OCI-LY7 (cell line): ENCODE results near the gene SLC25A13. TPM values are rescaled to one million over a fixed set of nuclear protein-coding genes. Genes with fewer than 3 reads are reported as not detected.

ENCODE experiments used
- BruUV-seq: library from RNA; stranded (reverse); fragments of 400-500 nt; replicated peaks from 2 replicates; lab custom pipeline; 2021; lab: Mats Ljungman, UMichigan
- CTCF ChIA-PET: fragments of 300-600 bp; sonication (Branson Sonifier 250); formaldehyde crosslinking; loops from one replicate; lab custom pipeline; 2022; ENCODE audit warnings: antibody characterized with exemption; ENCODE audit not compliant: unreplicated experiment; lab: Charles Lee
- POLR2A ChIA-PET: fragments of 300-600 bp; sonication (Branson Sonifier 250); formaldehyde crosslinking; loops from one replicate; lab custom pipeline; 2022; ENCODE audit warnings: antibody characterized with exemption; lab: Charles Lee
- DNase-seq: peaks from one replicate; pipeline ENCODE4 v3.0.0-alpha.2; 2015; ENCODE audit warnings: low spot score
- H2AFZ ChIP-seq: fragments of 200-600 bp; sonication (generic), shearing (Covaris generic); 2 replicates; pipeline ENCODE4 v1.6.1; 2014; ENCODE audit warnings: mild to moderate bottlenecking, antibody characterized with exemption, low read length, moderate library complexity
- H3K27ac ChIP-seq: fragments of 200-600 bp; sonication (generic); 2 replicates; pipeline ENCODE4 v1.5.1; 2014; ENCODE audit warnings: mixed run types, low read depth, mild to moderate bottlenecking, moderate library complexity, low read length, inconsistent platforms; ENCODE audit not compliant: poor library complexity, severe bottlenecking
- H3K36me3 ChIP-seq: fragments of 200-600 bp; sonication (generic); 2 replicates; pipeline ENCODE4 v1.6.1; 2014; ENCODE audit warnings: mild to moderate bottlenecking, antibody characterized with exemption, low read length, moderate library complexity, mixed read lengths; ENCODE audit not compliant: insufficient read depth
- H3K4me1 ChIP-seq: fragments of 200-600 bp; sonication (generic); 2 replicates; pipeline ENCODE4 v1.5.1; 2014; ENCODE audit warnings: mild to moderate bottlenecking, low read length; ENCODE audit not compliant: insufficient read depth, poor library complexity, severe bottlenecking
- H3K4me2 ChIP-seq: fragments of 200-600 bp; sonication (generic); 2 replicates; pipeline ENCODE4 v1.6.1; 2014; ENCODE audit warnings: mild to moderate bottlenecking, low read length
- H3K4me3 ChIP-seq: fragments of 200-600 bp; sonication (generic); 2 replicates; pipeline ENCODE4 v1.5.1; 2014; ENCODE audit warnings: mild to moderate bottlenecking, low read depth, low read length; ENCODE audit not compliant: poor library complexity, severe bottlenecking
- H3K79me2 ChIP-seq: fragments of 200-600 bp; sonication (generic); 2 replicates; pipeline ENCODE4 v1.6.1; 2016; ENCODE audit warnings: low read depth, mild to moderate bottlenecking, low read length, moderate library complexity, mixed read lengths; ENCODE audit not compliant: insufficient read depth
- H3K9me2 ChIP-seq: fragments of 200-600 bp; sonication (generic); 2 replicates; pipeline ENCODE4 v1.6.1; 2016; ENCODE audit warnings: mild to moderate bottlenecking, low read length, mixed read lengths; ENCODE audit not compliant: insufficient read depth
- H3K9me3 ChIP-seq: fragments of 200-600 bp; sonication (generic); 2 replicates; pipeline ENCODE4 v1.6.1; 2014; ENCODE audit warnings: mild to moderate bottlenecking, mixed run types, low read length, mixed read lengths
- H4K20me1 ChIP-seq: fragments of 200-600 bp; sonication (generic); 2 replicates; pipeline ENCODE4 v1.6.1; 2014; ENCODE audit warnings: mild to moderate bottlenecking, antibody characterized with exemption, low read length, moderate library complexity, mixed read lengths; ENCODE audit not compliant: insufficient read depth
- CTCF ChIP-seq: fragments of 200-600 bp; sonication (generic); conservative IDR thresholded peaks from 2 replicates; pipeline ENCODE4 v1.5.1; 2014; ENCODE audit warnings: mild to moderate bottlenecking, antibody characterized with exemption, low read length, moderate library complexity, mixed read lengths
- EZH2phosphoT487 ChIP-seq: fragments of 200-600 bp; sonication (generic); IDR thresholded peaks from 2 replicates; pipeline ENCODE4 v1.6.1; 2018; ENCODE audit warnings: low read depth, borderline replicate concordance, mild to moderate bottlenecking, mixed run types, antibody characterized with exemption, low read length, moderate library complexity, mixed read lengths
- intact Hi-C: fragments of 100-400 bp; cut with micrococcal nuclease; formaldehyde crosslinking; loops from one replicate; pipeline ENCODE4 v1.10.0; 2022; ENCODE audit not compliant: unreplicated experiment
- total RNA-seq, 2 experiments: library from RNA; depleted of rRNA in 1 of 2; stranded (reverse); fragments of >200 nt in 1 of 2; shearing (Covaris generic) in 1 of 2; gene quantifications; 2 replicates each; pipeline ENCODE4 v1.2.3, GENCODE V29; 2014 to 2022

SLC25A13 gene
- total RNA-seq, 2 experiments from 2014 or later = 0.63 TPM; not detected in 1

GRCh38 chr7:96253964-96254363 is 67.9 kb downstream of the SLC25A13 start:
- Histone ChIP-seq H3K4me3 (no peak overlapping the region), H3K4me1 (no peaks in the 10 kb centered on the region), H4K20me1 (no peaks in the 10 kb centered on the region), H3K79me2 (no peaks in the 10 kb centered on the region), H3K36me3 (no peaks in the 10 kb centered on the region), H3K9me2 (no peaks in the 10 kb centered on the region), H2AFZ (no peak overlapping the region), H3K4me2 (no peak overlapping the region), H3K27ac (no peak overlapping the region), H3K9me3 (no peaks in the 10 kb centered on the region)
- BruUV-seq = no TSS peak
- ChIA-PET POLR2A (no interaction called here), CTCF (no interaction called here)
- intact Hi-C loops = no loop called here
- TF ChIP-seq EZH2phosphoT487 = no peak
- no peak for TF ChIP-seq CTCF
- DNase-seq = no peak

- Histone ChIP-seq H3K9me3 (no peaks in the 10 kb centered on the region), H3K9me2 (no peaks in the 10 kb centered on the region), H3K4me2 (no peak overlapping the region), H4K20me1 (no peaks in the 10 kb centered on the region), H3K79me2 (no peaks in the 10 kb centered on the region), H2AFZ (no peak overlapping the region), H3K27ac (no peak overlapping the region), H3K4me3 (no peak overlapping the region), H3K4me1 (no peaks in the 10 kb centered on the region), H3K36me3 (no peaks in the 10 kb centered on the region)
- POLR2A ChIA-PET = no interaction called here
- CTCF ChIA-PET = no interaction called here
- intact Hi-C loops = no loop called here
- no TSS peak for BruUV-seq
- TF ChIP-seq EZH2phosphoT487 = no peak
- TF ChIP-seq CTCF = no peak
- no peak for DNase-seq
Observed at GRCh38 chr7:96253441-96253840, 68.5 kb downstream of the SLC25A13 start.

- intact Hi-C loops = no loop called here
- no peaks in the 10 kb centered on the region for H3K4me1 ChIP-seq
- ChIA-PET CTCF (no interaction called here), POLR2A (interaction anchor here (0.7 kb wide), 1 partner anchor 494 kb away, joined by 3 read pairs; no protein-coding TSS in a partner anchor)
- no peaks in the 10 kb centered on the region for H4K20me1 ChIP-seq
- H3K9me2 ChIP-seq = no peaks in the 10 kb centered on the region
- BruUV-seq = no TSS peak
- no peak overlapping the region for H3K27ac ChIP-seq
- TF ChIP-seq EZH2phosphoT487 (no peak), CTCF (no peak)
- no peaks in the 10 kb centered on the region for H3K79me2 ChIP-seq
- no peak overlapping the region for H3K4me3 ChIP-seq
- no peak for DNase-seq
- H3K9me3 ChIP-seq = no peaks in the 10 kb centered on the region
- H3K4me2 ChIP-seq = no peak overlapping the region
- no peaks in the 10 kb centered on the region for H3K36me3 ChIP-seq
- H2AFZ ChIP-seq = no peak overlapping the region
Observed at GRCh38 chr7:96250776-96251361, 71.0 kb downstream of the SLC25A13 start.
